GM21619 (cell line): Measurements from ENCODE around the gene PEX5L.

Source experiments
- ATAC-seq: cut with Tn5 transposase; IDR thresholded peaks from one replicate; pipeline ENCODE4 v1.9.1; 2021; ENCODE audit not compliant: unreplicated experiment

The PEX5L gene

DNA sequence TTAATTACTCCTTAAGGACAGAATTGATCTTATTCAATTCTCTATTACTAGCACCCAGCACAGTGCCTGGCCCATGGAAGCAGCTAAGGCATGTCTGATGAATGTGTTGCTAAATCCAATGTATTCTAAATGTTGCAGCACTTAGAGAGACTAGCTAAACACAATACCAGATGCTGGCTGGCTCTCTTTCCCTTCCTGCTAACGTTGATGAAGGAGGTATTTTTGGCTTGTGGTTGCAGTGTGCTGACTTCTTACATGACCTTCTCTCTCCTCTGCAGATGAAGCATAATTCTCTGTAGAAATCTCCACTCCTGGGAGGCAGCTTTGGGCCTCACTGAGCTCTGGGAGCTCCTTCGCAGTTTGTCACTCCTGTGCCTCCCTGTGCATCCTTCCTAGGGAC lies 183.6 kb downstream of the PEX5L start:
- peak; percentile 63 for ATAC-seq

GRCh38 chr3:179852142-179852905 lies 184.4 kb downstream of the PEX5L start:
- peak; percentile 80 for ATAC-seq

- no peak for ATAC-seq
These were observed 188.0 kb downstream of the PEX5L start for GRCh38 chr3:179848711-179849110.

DNA sequence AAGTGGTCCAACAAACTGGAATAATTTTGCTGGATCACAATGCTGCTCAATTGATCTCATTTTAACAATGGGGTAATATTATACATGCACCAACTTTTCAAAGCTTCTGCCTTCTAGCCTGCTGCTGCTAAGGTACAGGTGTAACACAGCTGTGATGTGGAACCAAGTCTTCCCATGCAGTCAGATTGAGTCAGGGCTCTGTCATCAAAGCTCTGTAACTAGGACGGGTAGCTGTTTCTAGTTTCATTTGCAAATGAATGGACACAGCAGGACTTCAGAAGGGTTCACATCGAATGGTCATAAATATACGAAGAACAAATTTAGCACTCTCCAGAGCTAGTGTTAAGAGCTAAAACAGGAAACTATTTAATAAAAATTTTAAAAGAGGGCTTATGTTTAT lies 194.7 kb downstream of the PEX5L start:
- ATAC-seq: no peak

DNA sequence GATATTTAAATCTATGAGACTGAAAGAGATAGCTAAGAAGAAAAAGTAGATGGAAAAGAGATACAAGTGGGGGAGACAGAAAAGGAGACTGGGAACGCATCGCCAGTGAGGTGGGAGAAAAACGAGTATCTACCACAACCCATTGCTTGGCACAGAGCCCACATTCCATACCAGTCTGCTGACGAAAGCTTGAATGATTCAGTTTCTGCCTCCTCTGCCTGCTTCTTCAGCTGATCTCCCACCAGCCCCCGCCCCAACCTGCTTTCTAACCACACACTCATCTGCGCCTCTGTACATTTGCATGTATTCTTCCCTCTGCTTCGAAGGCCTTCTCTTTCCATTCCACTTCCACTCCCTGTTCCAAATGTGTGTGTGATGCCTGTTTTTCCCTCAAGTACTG lies 195.8 kb downstream of the PEX5L start:
- ATAC-seq: no peak

DNA sequence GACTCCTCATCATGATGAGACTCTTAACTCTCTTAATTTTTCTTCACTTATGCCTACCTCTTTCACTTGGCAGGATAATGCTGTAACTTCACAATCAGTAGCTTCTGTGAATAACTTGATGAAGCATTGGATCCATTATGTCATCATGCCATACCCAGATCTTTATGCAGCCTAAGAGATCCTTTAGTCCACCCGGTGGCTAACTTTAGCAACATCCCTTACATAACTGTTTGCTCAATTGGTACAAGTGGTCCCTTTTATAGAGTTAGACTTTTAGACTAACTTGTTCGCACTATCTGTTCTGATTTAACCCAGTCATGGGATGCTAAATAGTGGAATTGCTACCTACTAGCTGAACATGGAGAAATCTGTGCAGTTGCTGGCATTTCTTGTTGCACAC lies 199.4 kb downstream of the PEX5L start:
- ATAC-seq: no peak

GRCh38 chr3:179833294-179833693 lies 203.4 kb downstream of the PEX5L start:
- ATAC-seq: no peak

DNA sequence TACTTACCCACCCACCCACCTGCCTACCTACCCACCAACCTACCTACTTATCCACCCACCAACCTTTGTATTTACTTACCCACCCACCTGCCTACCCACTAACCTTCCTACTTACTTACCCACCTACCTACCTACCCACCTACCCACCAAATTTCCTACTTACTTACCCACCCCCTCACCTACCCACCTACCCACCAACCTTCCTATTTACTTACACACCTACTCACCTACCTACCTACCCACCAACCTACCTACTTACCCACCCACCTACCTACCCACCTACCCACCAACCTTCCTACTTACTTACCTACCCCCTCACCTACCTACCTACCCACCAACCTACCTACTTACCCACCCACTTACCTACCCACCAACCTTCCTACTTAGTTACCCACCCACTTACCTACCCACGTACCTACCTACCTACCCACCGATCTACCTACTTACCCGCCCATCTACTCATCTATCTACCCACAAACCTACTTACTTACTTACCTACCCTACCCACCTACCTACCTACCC lies 204.3 kb downstream of the PEX5L start:
- no peak for ATAC-seq

GRCh38 chr3:179829401-179829800 lies 207.3 kb downstream of the PEX5L start:
- ATAC-seq: no peak

DNA sequence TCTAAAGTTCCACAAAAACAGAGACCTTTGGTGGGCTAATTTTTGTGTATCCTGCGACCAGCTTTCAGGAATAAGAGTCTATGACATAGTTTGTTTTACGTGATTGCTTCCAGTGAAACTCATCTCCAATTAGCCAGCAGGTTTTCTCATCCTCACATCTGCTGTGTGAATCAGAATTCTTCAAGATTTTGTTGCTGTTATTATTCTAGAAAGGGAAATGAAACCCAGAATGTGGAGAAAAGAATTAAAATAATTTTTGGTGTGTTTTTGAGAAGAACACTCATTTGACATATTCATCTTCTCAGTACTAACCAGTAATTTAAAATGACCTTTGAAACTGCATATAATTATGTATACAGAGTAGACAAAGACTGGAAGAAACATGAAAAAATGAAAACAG lies 208.0 kb downstream of the PEX5L start:
- ATAC-seq: no peak

DNA sequence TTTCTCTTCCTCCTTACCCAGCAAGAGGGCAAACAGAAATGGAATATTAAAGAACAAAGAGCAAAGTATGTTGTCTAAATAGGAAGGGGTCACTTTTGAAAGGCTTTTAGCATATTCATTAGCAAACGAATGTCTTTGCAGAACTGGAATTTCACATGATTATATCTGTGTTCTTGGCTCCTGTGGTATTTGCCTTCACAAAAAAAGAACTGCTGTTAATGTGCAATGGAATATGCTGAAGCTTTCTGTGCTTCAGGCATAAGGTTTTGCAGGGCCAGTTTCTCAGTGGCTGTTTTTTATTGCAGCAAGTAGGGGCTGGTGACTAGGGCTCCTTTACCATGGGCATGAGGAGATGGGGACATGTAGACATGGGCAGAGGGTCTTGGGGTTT lies 210.5 kb downstream of the PEX5L start:
- ATAC-seq: no peak

- ATAC-seq: no peak
These were observed 211.1 kb downstream of the PEX5L start for GRCh38 chr3:179825527-179826246.

DNA sequence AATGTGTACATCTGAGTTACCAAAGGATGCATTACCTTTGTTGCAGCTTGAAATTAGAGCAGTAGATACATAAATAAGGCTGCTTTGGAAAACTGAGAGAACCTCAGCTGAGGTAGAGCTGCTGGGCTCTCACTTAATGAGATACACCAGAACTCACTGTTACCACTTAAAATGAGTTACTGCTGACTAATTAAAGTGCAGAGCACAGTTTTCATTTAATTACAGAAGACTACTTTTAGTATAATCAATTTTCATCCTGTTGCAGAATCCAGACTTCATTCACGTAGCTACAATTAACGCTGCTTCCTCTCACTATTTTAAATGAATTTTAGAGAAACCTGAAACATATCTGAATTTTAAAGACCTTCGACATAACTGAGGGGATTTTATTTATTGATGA lies 214.4 kb downstream of the PEX5L start:
- no peak for ATAC-seq

DNA sequence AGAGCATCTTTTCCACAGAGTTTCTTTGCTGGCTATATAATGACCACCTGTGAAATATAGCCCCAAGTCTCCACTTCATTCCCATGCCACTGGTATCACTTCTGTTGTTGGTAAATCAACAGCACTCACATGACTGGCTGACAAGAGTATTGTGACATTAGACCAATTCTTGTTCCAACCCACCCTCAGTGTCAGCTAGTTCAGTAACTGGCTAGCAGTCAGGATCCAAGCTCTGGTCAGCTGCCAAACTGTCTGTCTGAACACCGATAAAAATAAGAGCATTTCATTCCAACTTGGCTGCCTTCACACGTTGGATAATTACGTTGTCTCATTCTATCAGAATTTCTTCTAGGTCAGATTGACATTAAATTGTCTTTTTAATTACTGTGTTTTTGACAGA lies 217.4 kb downstream of the PEX5L start:
- ATAC-seq: no peak

- ATAC-seq: no peak
These were observed 224.7 kb downstream of the PEX5L start for GRCh38 chr3:179812096-179812382.

DNA sequence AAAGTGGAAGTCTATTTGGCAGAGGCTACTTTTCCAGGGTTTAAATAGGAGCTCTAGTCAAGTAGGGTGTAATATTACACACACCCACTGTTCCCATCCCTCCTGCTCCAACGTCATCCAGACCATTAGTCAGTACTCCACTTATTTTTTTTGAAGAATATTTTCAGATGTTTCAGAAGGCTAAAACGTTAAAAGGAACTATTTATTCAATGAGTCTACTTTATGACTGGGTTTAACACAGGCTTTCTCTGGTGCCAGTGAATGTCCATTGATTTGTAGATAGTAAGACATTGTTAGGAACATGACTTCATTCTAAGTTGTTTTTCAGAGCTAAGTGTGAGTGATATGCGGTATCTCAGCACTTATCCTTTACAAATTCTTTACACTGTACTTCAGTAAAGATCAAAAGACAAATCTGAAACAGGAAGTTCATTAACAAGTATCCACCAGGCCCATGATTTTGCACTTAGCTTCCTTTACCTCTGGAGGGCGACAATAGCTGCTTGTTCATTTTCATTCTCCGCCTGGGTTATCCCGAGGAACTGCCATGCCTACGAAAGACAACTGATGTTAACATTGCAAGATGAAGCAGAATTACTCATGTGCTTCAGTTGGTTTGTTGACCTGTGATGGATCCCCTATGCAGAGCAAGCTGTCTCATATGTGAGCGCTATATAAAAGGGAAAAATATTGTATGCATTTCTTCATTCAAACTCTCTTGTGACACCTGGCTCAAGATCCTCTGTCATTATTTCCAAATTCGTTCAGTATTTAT lies 225.2 kb downstream of the PEX5L start:
- peak; percentile 89 for ATAC-seq

- ATAC-seq: no peak
These were observed 227.1 kb downstream of the PEX5L start for GRCh38 chr3:179809639-179810038.

DNA sequence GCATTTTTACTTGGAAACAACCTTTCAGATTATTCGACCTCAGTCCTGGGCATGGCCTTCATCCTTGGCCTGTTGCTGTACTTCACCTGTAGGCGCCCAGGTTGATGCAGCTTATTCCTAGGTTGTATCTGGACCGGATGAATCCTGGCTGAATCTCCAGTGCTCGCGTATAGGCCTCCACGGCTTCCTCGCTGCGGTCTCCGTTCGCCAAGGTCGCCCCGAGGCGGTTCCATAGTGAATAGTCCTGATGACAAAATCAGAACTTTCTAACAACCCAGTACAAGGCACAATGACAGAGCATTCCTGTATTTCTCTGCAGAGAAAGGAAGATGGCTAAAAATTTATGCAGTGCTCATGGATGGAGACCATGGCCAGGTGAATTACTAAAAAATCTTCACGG lies 229.1 kb downstream of the PEX5L start:
- ATAC-seq: no peak

DNA sequence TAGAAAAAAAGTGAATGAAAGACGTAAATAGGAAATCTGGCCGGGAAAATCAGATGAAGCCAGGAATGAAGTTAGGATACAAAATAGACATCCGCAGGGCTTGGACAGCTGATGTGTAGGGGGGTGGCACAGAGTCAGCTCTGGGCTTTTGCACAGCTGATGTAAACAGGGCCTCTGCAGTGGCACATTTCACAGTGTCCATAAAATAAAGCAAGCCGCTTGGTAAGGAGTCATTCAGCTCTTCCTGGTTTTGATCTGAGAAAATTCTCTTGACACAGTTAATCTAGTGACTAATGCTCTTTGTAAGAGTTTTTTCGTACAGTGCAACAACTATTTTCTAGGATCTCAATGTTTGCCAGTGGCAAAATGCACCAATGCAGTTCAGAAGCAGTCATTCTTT lies 230.6 kb downstream of the PEX5L start:
- ATAC-seq: no peak

GRCh38 chr3:179801856-179802255 lies 234.9 kb downstream of the PEX5L start:
- no peak for ATAC-seq

- ATAC-seq: no peak
These were observed 235.5 kb downstream of the PEX5L start for GRCh38 chr3:179801263-179801662.

- ATAC-seq: no peak
These were observed 239.5 kb downstream of the PEX5L start for GRCh38 chr3:179797192-179797591.
